IMR-90 (cell line): ENCODE measurements around the gene LHPP. TPM values are rescaled to one million over a fixed set of nuclear protein-coding genes. Genes with fewer than 3 reads are reported as not detected.

Source experiments
- ATAC-seq: fragments of 200-7000 bp; cut with Tn5 transposase; 2 replicates; pipeline ENCODE4 v1.9.1; 2020; ENCODE audit warnings: low read depth, mild to moderate bottlenecking, moderate library complexity
- BruUV-seq: library from RNA; stranded (reverse); fragments of 400-500 nt; replicated peaks from 2 replicates; lab custom pipeline; 2021; lab: Mats Ljungman, UMichigan
- CTCF ChIA-PET: fragments of 300-600 bp; formaldehyde crosslinking; extraction: SDS; loops from one replicate; lab custom pipeline; 2021; ENCODE audit warnings: antibody characterized with exemption; lab: Yijun Ruan, JAX
- POLR2A ChIA-PET: fragments of 300-600 bp; sonication (Branson Sonifier 250); formaldehyde crosslinking; loops from one replicate; lab custom pipeline; 2022; ENCODE audit warnings: antibody characterized with exemption; ENCODE audit not compliant: unreplicated experiment; lab: Charles Lee
- DNase-seq: peaks from one replicate; pipeline ENCODE4 v3.0.0; 2013
- H2AFZ ChIP-seq: replicated peaks from 2 replicates; pipeline ENCODE3; 2013; ENCODE audit warnings: low read length, mild to moderate bottlenecking; ENCODE audit not compliant: poor library complexity
- H2AK5ac ChIP-seq: 2 replicates; pipeline ENCODE4 v1.6.1; 2013; ENCODE audit warnings: low read depth, low read length, inconsistent platforms
- H2AK9ac ChIP-seq: replicated peaks from 2 replicates; pipeline ENCODE3; 2013; ENCODE audit warnings: mild to moderate bottlenecking, low read depth, low read length, moderate library complexity; ENCODE audit not compliant: poor library complexity
- H2BK120ac ChIP-seq: 2 replicates; pipeline ENCODE4 v1.6.1; 2013; ENCODE audit warnings: low read depth, low read length, inconsistent platforms
- H2BK15ac ChIP-seq: 3 replicates; pipeline ENCODE4 v1.6.1; 2013; ENCODE audit warnings: low read depth, low read length, inconsistent platforms
- H2BK20ac ChIP-seq: 2 replicates; pipeline ENCODE4 v1.6.1; 2013; ENCODE audit warnings: low read depth, mild to moderate bottlenecking, inconsistent platforms, low read length, moderate library complexity
- H2BK5ac ChIP-seq: 2 replicates; pipeline ENCODE4 v1.6.1; 2013; ENCODE audit warnings: mild to moderate bottlenecking, low read depth, low read length, inconsistent platforms; ENCODE audit not compliant: poor library complexity, severe bottlenecking
- H3K14ac ChIP-seq: replicated peaks from 2 replicates; pipeline ENCODE4 v1.6.1; 2013; ENCODE audit warnings: low read depth, low read length, inconsistent platforms
- H3K18ac ChIP-seq: 2 replicates; pipeline ENCODE4 v1.6.1; 2013; ENCODE audit warnings: low read depth, low read length, control low read depth
- H3K23ac ChIP-seq: 2 replicates; pipeline ENCODE4 v1.6.1; 2013; ENCODE audit warnings: low read depth, low read length, inconsistent platforms
- H3K27ac ChIP-seq: 2 replicates; pipeline ENCODE4 v1.5.1; 2013; ENCODE audit warnings: mild to moderate bottlenecking, control low read depth, low read length; ENCODE audit not compliant: insufficient read depth
- H3K27me3 ChIP-seq: 2 replicates; pipeline ENCODE4 v1.6.1; 2013; ENCODE audit warnings: low read length; ENCODE audit not compliant: control insufficient read depth, insufficient read depth
- H3K36me3 ChIP-seq: 2 replicates; pipeline ENCODE4 v1.6.1; 2013; ENCODE audit warnings: low read length, mixed read lengths; ENCODE audit not compliant: control insufficient read depth, insufficient read depth
- H3K4ac ChIP-seq: 2 replicates; pipeline ENCODE4 v1.6.1; 2013; ENCODE audit warnings: low read depth, low read length, inconsistent platforms
- H3K4me1 ChIP-seq: 2 replicates; pipeline ENCODE4 v1.6.1; 2013; ENCODE audit warnings: low read length, mixed read lengths; ENCODE audit not compliant: control insufficient read depth, insufficient read depth
- H3K4me2 ChIP-seq: 2 replicates; pipeline ENCODE4 v1.6.1; 2013; ENCODE audit warnings: low read depth, mild to moderate bottlenecking, control low read depth, low read length, moderate library complexity
- H3K4me3 ChIP-seq: 2 replicates; pipeline ENCODE4 v1.5.1; 2013; ENCODE audit warnings: low read depth, mild to moderate bottlenecking, control low read depth, low read length, moderate library complexity; ENCODE audit not compliant: insufficient read depth
- H3K56ac ChIP-seq: 2 replicates; pipeline ENCODE4 v1.6.1; 2013; ENCODE audit warnings: low read length, inconsistent platforms; ENCODE audit not compliant: insufficient read depth; ENCODE audit errors: extremely low read depth
- H3K79me1 ChIP-seq, 2 experiments: 2 replicates each; pipeline ENCODE4 v1.6.1; 2013; ENCODE audit warnings: low read length in 2 of 2, inconsistent platforms in 1 of 2, low read depth in 1 of 2
- H3K9ac ChIP-seq: 2 replicates; pipeline ENCODE4 v1.6.1; 2013; ENCODE audit warnings: low read depth, low read length, control low read depth
- H3K9me1 ChIP-seq: 2 replicates; pipeline ENCODE4 v1.6.1; 2013; ENCODE audit warnings: low read length, inconsistent platforms; ENCODE audit not compliant: insufficient read depth
- H3K9me3 ChIP-seq: 2 replicates; pipeline ENCODE4 v1.6.1; 2013; ENCODE audit warnings: low read length; ENCODE audit not compliant: control insufficient read depth, insufficient read depth
- H4K20me1 ChIP-seq: 2 replicates; pipeline ENCODE4 v1.6.1; 2013; ENCODE audit warnings: low read length, inconsistent platforms; ENCODE audit not compliant: insufficient read depth
- H4K5ac ChIP-seq: 2 replicates; pipeline ENCODE4 v1.6.1; 2013; ENCODE audit warnings: mild to moderate bottlenecking, low read depth, low read length, control low read depth
- H4K8ac ChIP-seq, 2 experiments: 2 replicates each; pipeline ENCODE4 v1.6.1; 2013; ENCODE audit warnings: low read depth in 2 of 2, low read length in 2 of 2, control low read depth in 1 of 2, inconsistent platforms in 1 of 2
- H4K91ac ChIP-seq: 2 replicates; pipeline ENCODE4 v1.6.1; 2013; ENCODE audit warnings: low read depth, low read length, inconsistent platforms; ENCODE audit not compliant: insufficient read depth
- POLR2A ChIP-seq: IDR thresholded peaks from 2 replicates; pipeline ENCODE4 v1.6.1; 2012; ENCODE audit warnings: mild to moderate bottlenecking, low read depth, low read length
- USF2 ChIP-seq: fragments of 150-350 bp; IDR thresholded peaks from 2 replicates; pipeline ENCODE4 v1.6.1; 2017; ENCODE audit warnings: mild to moderate bottlenecking, antibody characterized with exemption, low read length, low read depth
- WGBS, 2 experiments: methylation state at CpG; one replicate each; pipeline versions ENCODE4 v1.1.5 to v1.1.7; 2013; ENCODE audit warnings: missing lambda C conversion rate in 2 of 2; ENCODE audit not compliant: insufficient read length in 1 of 2; ENCODE audit errors: extremely low coverage in 2 of 2; 5-methylcytosine and 5-hydroxymethylcytosine counted together
- dilution Hi-C: fragments of 300-500 bp; cut with HindIII; formaldehyde crosslinking; loops from one replicate; pipeline ENCODE4 v1.14.3; 2018; ENCODE audit warnings: low sequenced_read_pairs; ENCODE audit not compliant: unreplicated experiment
- in situ Hi-C: fragments of 300-500 bp; cut with MboI; formaldehyde crosslinking; loops from 3 replicates; pipeline ENCODE4 v1.14.3; 2019; ENCODE audit warnings: low sequenced_read_pairs, inconsistent platforms, mixed read lengths
- intact Hi-C: fragments of 100-400 bp; cut with micrococcal nuclease; formaldehyde crosslinking; loops from 2 replicates; pipeline ENCODE4 v1.10.0; 2022
- polyA plus RNA-seq, 3 experiments: library from polyadenylated mRNA; depleted of rRNA; stranded (reverse); fragments of >200 nt; gene quantifications; 2 replicates each; pipeline ENCODE4 v1.2.3, GENCODE V29; 2012; ENCODE audit warnings: low replicate concordance in 1 of 3
- total RNA-seq: library from RNA; depleted of rRNA; stranded (reverse); fragments of >200 nt; gene quantifications from 2 replicates; pipeline ENCODE4 v1.2.3, GENCODE V29; 2012

Gene LHPP
- total and polyA plus RNA-seq, 2 of the 4 experiments (the other 2 are of a cell fraction): 2.7 to 8.3 TPM

GRCh38 chr10:124624466-124624865 is 162.8 kb downstream of the LHPP start:
- in situ Hi-C loops: no loop called here
- no TSS peak for BruUV-seq
- Histone ChIP-seq H3K4me1 (no peaks in the 10 kb centered on the region), H2BK5ac (no peak overlapping the region), H3K79me1 (no peaks in the 10 kb centered on the region), H3K18ac (no peak overlapping the region), H3K4ac (no peak overlapping the region), H3K9ac (no peak overlapping the region), H2AK5ac (no peak overlapping the region), H2BK120ac (no peak overlapping the region), H4K20me1 (no peaks in the 10 kb centered on the region; the same call in none of the 2 replicates), H3K23ac (no peak overlapping the region), H2AK9ac (peak overlapping the region; percentile 39), H3K36me3 (peaks cover 2% of the 10 kb centered on the region; the same call in 1 of the 2 replicates), H3K27ac (no peak overlapping the region), H2BK15ac (no peak overlapping the region), H3K9me1 (no peaks in the 10 kb centered on the region; the same call in 1 of the 2 replicates), H2BK20ac (no peak overlapping the region), H3K4me2 (no peak overlapping the region), H3K14ac (no peak overlapping the region), H4K8ac (no peak overlapping the region), H2AFZ (no peak overlapping the region), H3K9me3 (no peaks in the 10 kb centered on the region), H4K5ac (no peak overlapping the region), H4K91ac (no peak overlapping the region), H3K4me3 (no peak overlapping the region), H3K56ac (no peak overlapping the region), H3K27me3 (no peaks in the 10 kb centered on the region)
- intact Hi-C loops: no loop called here
- ChIA-PET CTCF (no interaction called here), POLR2A (no interaction called here)
- DNase-seq (no peak), ATAC-seq (no peak)
- TF ChIP-seq USF2: no peak
- TF ChIP-seq POLR2A: no peak
- 100% methylated on average over 2 of the region's 9 CpGs; no CpG with 5 or more reads in 1 of the 2 experiments for WGBS, 2 experiments
- dilution Hi-C loops: no loop called here
